HCT116 (cell line): ENCODE data around the gene CD68. TPM values are rescaled to one million over a fixed set of nuclear protein-coding genes. Genes with fewer than 3 reads are reported as not detected.

Experiments
- ATAC-seq: fragments of 200-7000 bp; cut with Tn5 transposase; 2 replicates; pipeline ENCODE4 v1.9.1; 2020; ENCODE audit warnings: mild to moderate bottlenecking, moderate library complexity
- BruUV-seq: library from RNA; stranded (reverse); fragments of 400-500 nt; replicated peaks from 2 replicates; lab custom pipeline; 2021; lab: Mats Ljungman, UMichigan
- CTCF ChIA-PET: fragments of 300-600 bp; sonication (Branson Sonifier 250); formaldehyde crosslinking; loops from one replicate; lab custom pipeline; 2021; ENCODE audit warnings: antibody characterized with exemption; lab: Charles Lee
- POLR2A ChIA-PET: fragments of 300-600, 350-600 bp; sonication (Branson Sonifier 250); formaldehyde crosslinking; loops from one replicate; lab custom pipeline; 2021; ENCODE audit warnings: antibody characterized with exemption; lab: Charles Lee
- RAD21 ChIA-PET, 2 experiments: fragments of 300-600 bp; sonication (Branson Sonifier 250); formaldehyde crosslinking; loops; one replicate each; lab custom pipeline; 2023; ENCODE audit warnings: low total read pairs in 2 of 2; ENCODE audit not compliant: uncharacterized antibody in 2 of 2, unreplicated experiment in 2 of 2, low non-redundant PET in 1 of 2; lab: Charles Lee
- DNase-seq: peaks from one replicate; pipeline ENCODE4 v3.0.0-alpha.2; 2010; ENCODE audit warnings: low read depth, low spot score
- H2AFZ ChIP-seq: fragments of 200-600 bp; shearing (Covaris generic), sonication (generic); 2 replicates; pipeline ENCODE4 v1.6.1; 2017; ENCODE audit warnings: low read depth, mixed run types, mixed read lengths, antibody characterized with exemption, low read length; ENCODE audit not compliant: poor library complexity, severe bottlenecking
- H3K27ac ChIP-seq: 2 replicates; pipeline ENCODE4 v1.5.1; 2012; ENCODE audit warnings: low read depth, low read length
- H3K27me3 ChIP-seq: fragments of 200-600 bp; sonication (generic); 2 replicates; pipeline ENCODE4 v1.6.1; 2016; ENCODE audit warnings: mixed run types, low read length, mixed read lengths; ENCODE audit not compliant: insufficient read depth
- H3K36me3 ChIP-seq, 2 experiments: fragments of 200-500 bp in 1 of 2; fragments of 200-600 bp in 1 of 2; sonication (Bioruptor generic) in 1 of 2; sonication (generic) in 1 of 2; 2 replicates each; pipeline versions ENCODE4 v1.5.1 to v1.6.1; 2014 to 2016; ENCODE audit warnings: low read length in 2 of 2, inconsistent platforms in 1 of 2, mixed read lengths in 1 of 2, mixed run types in 1 of 2; ENCODE audit not compliant: insufficient read depth in 2 of 2, control insufficient read depth in 1 of 2
- H3K4me1 ChIP-seq, 2 experiments: fragments of 200-600 bp in 1 of 2; sonication (generic) in 1 of 2; 2 replicates each; pipeline versions ENCODE4 v1.5.1 to v1.6.1; 2012 to 2017; ENCODE audit warnings: low read length in 2 of 2, inconsistent platforms in 1 of 2, mild to moderate bottlenecking in 1 of 2, mixed read lengths in 1 of 2, mixed run types in 1 of 2, moderate library complexity in 1 of 2; ENCODE audit not compliant: insufficient read depth in 2 of 2, control insufficient read depth in 1 of 2
- H3K4me2 ChIP-seq: fragments of 200-600 bp; sonication (generic); 2 replicates; pipeline ENCODE4 v1.6.1; 2017; ENCODE audit warnings: mixed run types, low read length, mixed read lengths
- H3K4me3 ChIP-seq, 2 experiments: fragments of 200-600 bp in 1 of 2; sonication (generic) in 1 of 2; replicated peaks in 1 of 2; 2 replicates each; pipeline ENCODE4 v1.5.1; 2011 to 2016; ENCODE audit warnings: low read length in 2 of 2, control low read depth in 1 of 2, low read depth in 1 of 2, mild to moderate bottlenecking in 1 of 2, mixed read lengths in 1 of 2, mixed run types in 1 of 2
- H3K79me2 ChIP-seq: fragments of 200-600 bp; sonication (generic); 2 replicates; pipeline ENCODE4 v1.6.1; 2017; ENCODE audit warnings: mild to moderate bottlenecking, mixed run types, low read length, moderate library complexity, mixed read lengths; ENCODE audit not compliant: insufficient read depth
- H3K9ac ChIP-seq: fragments of 200-600 bp; sonication (generic); 2 replicates; pipeline ENCODE4 v1.6.1; 2016; ENCODE audit warnings: low read length, mixed read lengths
- H3K9me2 ChIP-seq: fragments of 200-600 bp; sonication (generic), shearing (Covaris generic); 2 replicates; pipeline ENCODE4 v1.6.1; 2017; ENCODE audit warnings: mixed run types, mild to moderate bottlenecking, moderate library complexity; ENCODE audit not compliant: insufficient read depth
- H3K9me3 ChIP-seq, 2 experiments: fragments of 200-500 bp in 1 of 2; fragments of 200-600 bp in 1 of 2; sonication (Bioruptor generic) in 1 of 2; sonication (generic) in 1 of 2; 2 replicates each; pipeline ENCODE4 v1.6.1; 2014 to 2017; ENCODE audit warnings: low read length in 2 of 2, mixed read lengths in 2 of 2, inconsistent platforms in 1 of 2, low read depth in 1 of 2, mild to moderate bottlenecking in 1 of 2, mixed run types in 1 of 2, moderate library complexity in 1 of 2; ENCODE audit not compliant: control insufficient read depth in 1 of 2, insufficient read depth in 1 of 2
- H4K20me1 ChIP-seq: fragments of 200-600 bp; sonication (generic), shearing (Covaris generic); 2 replicates; pipeline ENCODE4 v1.6.1; 2017; ENCODE audit warnings: mixed run types, mild to moderate bottlenecking, moderate library complexity; ENCODE audit not compliant: insufficient read depth
- ATF3 ChIP-seq: IDR thresholded peaks from 2 replicates; pipeline ENCODE4 v1.6.1; 2012
- CBX3 ChIP-seq: IDR thresholded peaks from 2 replicates; pipeline ENCODE4 v1.6.1; 2012; ENCODE audit warnings: low read depth
- EGR1 ChIP-seq: IDR thresholded peaks from 2 replicates; pipeline ENCODE4 v1.6.1; 2012; ENCODE audit warnings: low read depth
- ELF1 ChIP-seq: IDR thresholded peaks from 2 replicates; pipeline ENCODE4 v1.6.1; 2012; ENCODE audit warnings: low read depth, borderline replicate concordance
- EZH2 ChIP-seq: fragments of 200-600 bp; sonication (generic); IDR thresholded peaks from 2 replicates; pipeline ENCODE4 v1.6.1; 2017; ENCODE audit warnings: antibody characterized with exemption, mixed run types
- EZH2phosphoT487 ChIP-seq: fragments of 200-600 bp; IDR thresholded peaks from 2 replicates; pipeline ENCODE4 v1.6.1; 2018; ENCODE audit warnings: antibody characterized with exemption, borderline replicate concordance
- FOSL1 ChIP-seq: IDR thresholded peaks from 2 replicates; pipeline ENCODE4 v1.6.1; 2012; ENCODE audit warnings: low read depth
- JUND ChIP-seq: IDR thresholded peaks from 2 replicates; pipeline ENCODE4 v1.6.1; 2012
- MAX ChIP-seq: IDR thresholded peaks from 2 replicates; pipeline ENCODE4 v1.6.1; 2012
- POLR2A ChIP-seq: IDR thresholded peaks from 2 replicates; pipeline ENCODE4 v1.7.0; 2011; ENCODE audit warnings: borderline replicate concordance; ENCODE audit not compliant: insufficient read depth, insufficient read length; ENCODE audit errors: extremely low read depth
- POLR2AphosphoS5 ChIP-seq: IDR thresholded peaks from 2 replicates; pipeline ENCODE4 v1.6.1; 2011; ENCODE audit warnings: mild to moderate bottlenecking, low read depth, low read length, moderate library complexity
- RAD21 ChIP-seq: IDR thresholded peaks from 2 replicates; pipeline ENCODE4 v1.6.1; 2012; ENCODE audit warnings: low read depth, mild to moderate bottlenecking
- REST ChIP-seq: IDR thresholded peaks from 2 replicates; pipeline ENCODE4 v1.6.1; 2012; ENCODE audit warnings: low read depth
- SIN3A ChIP-seq: IDR thresholded peaks from 2 replicates; pipeline ENCODE4 v1.6.1; 2012; ENCODE audit warnings: low read depth
- SRF ChIP-seq: IDR thresholded peaks from 2 replicates; pipeline ENCODE4 v1.6.1; 2012; ENCODE audit warnings: low read depth
- TCF7L2 ChIP-seq: IDR thresholded peaks from 2 replicates; pipeline ENCODE4 v1.7.0; 2011; ENCODE audit warnings: borderline replicate concordance, inconsistent platforms; ENCODE audit not compliant: insufficient read depth, insufficient read length; ENCODE audit errors: extremely low read depth
- YY1 ChIP-seq: IDR thresholded peaks from 2 replicates; pipeline ENCODE4 v1.6.1; 2011; ENCODE audit warnings: low read length, low read depth, moderate library complexity, mild to moderate bottlenecking; ENCODE audit not compliant: insufficient replicate concordance; ENCODE audit errors: extremely low read depth
- ZBTB33 ChIP-seq: IDR thresholded peaks from 2 replicates; pipeline ENCODE4 v1.6.1; 2011; ENCODE audit warnings: mild to moderate bottlenecking, low read length, moderate library complexity; ENCODE audit not compliant: insufficient replicate concordance; ENCODE audit errors: extremely low read depth
- ZFX ChIP-seq: fragments of 450-650 bp; IDR thresholded peaks from 2 replicates; pipeline ENCODE4 v1.6.1; 2017
- ZNF274 ChIP-seq: fragments of 200-500 bp; sonication (Bioruptor generic); IDR thresholded peaks from 2 replicates; pipeline ENCODE4 v1.6.1; 2014; ENCODE audit warnings: mild to moderate bottlenecking, low read depth, low read length, inconsistent platforms
- intact Hi-C: fragments of 100-400 bp; cut with micrococcal nuclease; formaldehyde crosslinking; loops from 2 replicates; pipeline ENCODE4 v1.10.0; 2022
- total RNA-seq: library from RNA; stranded (reverse); gene quantifications from one replicate; pipeline ENCODE4 v1.2.1, GENCODE V29; 2021; ENCODE audit not compliant: unreplicated experiment

CD68 gene
- total RNA-seq, 1 experiment from 2014 or later = 7.0 TPM

- TF ChIP-seq ZNF274 (no peak), SRF (no peak)
- TF ChIP-seq, all 23 proteins: peak for 6
Measured at GRCh38 chr17:7572338-7572587, 7.2 kb upstream of the CD68 start (continued).

- no peaks in the 10 kb centered on the region for H3K27me3 ChIP-seq
- H3K27ac ChIP-seq = peak overlapping the region; percentile 97
- H2AFZ ChIP-seq = no peak overlapping the region
- intact Hi-C loops = no loop called here
- ATAC-seq = peak; percentile 86
- peaks cover 67% of the 10 kb centered on the region for H3K79me2 ChIP-seq
- ChIA-PET CTCF (interaction anchor here (0.6 kb wide), 1 partner anchor 11 kb away, joined by 3 read pairs; the partner anchor contains the start of gene MPDU1), RAD21 (interaction anchor here in 1 of 2 experiments (1.1 kb wide), 1 partner anchor 12 kb away, joined by 3 read pairs; no protein-coding TSS in a partner anchor), POLR2A (interaction anchor here (1.1 to 2.6 kb wide), 4 partner anchors 11 to 115 kb away, joined by 4 to 13 read pairs (median 6); partner anchors contain the start of genes MPDU1, TP53 and WRAP53)
- peak overlapping the region; percentile 94 to 100 for H3K4me3 ChIP-seq
- peaks cover 5 to 58% of the 10 kb centered on the region in 2 experiments; a peak in 3 of 4 replicates for H3K4me1 ChIP-seq
- H3K9me2 ChIP-seq = no peaks in the 10 kb centered on the region
- peaks cover 34 to 70% of the 10 kb centered on the region in 2 experiments for H3K36me3 ChIP-seq
- H4K20me1 ChIP-seq = peaks cover 32% of the 10 kb centered on the region; the same call in 1 of the 2 replicates
- peak overlapping the region; percentile 97 for H3K4me2 ChIP-seq
- peak; percentile 98 for DNase-seq
- no peaks in the 10 kb centered on the region for H3K9me3 ChIP-seq
- BruUV-seq = TSS peak; percentile 36
- H3K9ac ChIP-seq = peak overlapping the region; percentile 100
- TF ChIP-seq SRF (no peak), RAD21 (no peak), POLR2A (peak; percentile 99), POLR2AphosphoS5 (peak; percentile 99), ELF1 (no peak), ZBTB33 (no peak), EGR1 (peak; percentile 14; the same call in 1 of the 2 replicates), TCF7L2 (no peak), EZH2 (no peak), FOSL1 (no peak), REST (no peak), MAX (no peak), ZFX (peak; percentile 43; the same call in 1 of the 2 replicates), JUND (0 out of 2 replicates have a peak, but pooled peaks have one; percentile 43), CBX3 (no peak), SIN3A (peak; percentile 96), EZH2phosphoT487 (no peak), ATF3 (no peak), ZNF274 (no peak), YY1 (peak; percentile 79)
Measured at GRCh38 chr17:7572588-7573323, 6.7 kb upstream of the CD68 start.
